Hindlimb muscle (tissue), 1 donor: ENCODE data around the gene PARP1. TPM values are rescaled to one million over a fixed set of nuclear protein-coding genes. Genes with fewer than 3 reads are reported as not detected.

Source experiments
- DNase-seq: peaks from one replicate; pipeline ENCODE4 v3.0.0-alpha.2; 2013
- polyA plus RNA-seq: library from polyadenylated mRNA; unstranded; fragments of 120-200 nt; gene quantifications from one replicate; pipeline ENCODE4 v1.2.1, GENCODE V29; 2013; ENCODE audit not compliant: insufficient read length

Gene PARP1
- polyA plus RNA-seq, 1 donor: 100 TPM

DNA sequence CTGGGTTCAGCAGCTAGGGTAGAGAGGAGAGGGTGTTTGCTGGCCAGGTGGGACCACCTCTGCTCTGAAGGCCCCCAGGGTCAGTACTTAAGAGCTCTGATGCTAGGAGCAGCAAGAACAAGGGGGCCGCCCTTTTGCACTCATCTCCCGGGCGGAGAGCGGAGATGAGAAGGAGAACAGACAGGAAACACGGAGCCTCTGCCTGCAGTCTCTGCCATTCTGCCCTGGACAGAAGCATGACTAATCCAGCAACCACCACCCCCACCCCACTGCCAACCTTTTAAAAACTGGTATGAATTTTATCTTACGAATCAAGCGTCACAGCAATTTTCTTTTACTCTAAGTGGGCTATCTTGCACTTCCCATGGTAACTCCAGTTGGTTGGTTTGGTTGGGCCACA is 34.5 kb downstream of the PARP1 start:
- no peak for DNase-seq

DNA sequence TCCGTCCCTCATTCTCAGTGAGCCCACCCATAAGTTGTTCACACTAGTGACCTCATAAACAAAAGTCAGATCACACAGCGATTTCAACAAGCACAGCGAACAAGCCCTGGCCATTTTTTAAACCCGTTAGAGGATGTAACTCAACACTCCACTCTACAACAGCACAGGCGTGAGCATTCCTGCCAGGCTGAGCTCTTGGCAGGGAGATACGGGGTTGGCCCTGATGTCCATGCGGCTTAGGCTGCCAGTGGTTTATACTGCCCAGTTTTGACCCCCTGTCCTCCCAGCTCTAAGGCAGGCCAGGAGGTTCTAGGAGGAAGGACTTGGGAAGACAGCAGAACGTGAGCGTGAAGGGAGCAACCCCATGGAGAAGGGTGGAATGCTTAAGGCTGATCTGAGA is 35.0 kb downstream of the PARP1 start:
- DNase-seq: no peak

DNA sequence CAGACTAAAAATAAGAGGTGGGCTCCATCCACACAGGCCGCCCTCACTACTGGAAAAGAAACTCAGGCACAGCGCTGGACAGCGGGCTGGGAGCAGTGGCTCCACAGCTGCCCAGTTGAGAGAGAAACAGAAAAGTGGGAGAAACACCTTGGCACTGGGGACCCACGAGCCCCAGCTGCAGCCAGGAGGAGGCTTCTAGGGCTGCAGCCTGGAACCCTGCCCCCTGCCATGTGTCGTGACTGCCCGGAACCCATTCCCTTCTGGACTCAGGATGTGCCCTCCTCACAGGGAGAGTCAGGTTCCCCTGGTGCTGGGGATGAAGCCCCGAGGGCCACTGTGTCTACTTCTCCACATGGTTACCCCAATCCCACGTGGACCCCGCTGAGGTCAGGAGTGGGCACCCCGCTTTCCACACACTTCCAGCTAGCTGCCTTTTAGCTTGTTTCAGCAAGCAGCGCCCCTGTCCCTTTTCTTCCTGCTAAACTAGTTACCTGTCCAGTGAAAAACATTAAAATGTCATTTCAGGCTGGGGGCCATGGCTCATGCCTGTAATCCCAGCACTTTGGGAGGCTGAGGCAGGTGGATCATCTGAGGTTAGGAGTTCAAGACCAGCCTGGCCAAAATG is 35.9 kb downstream of the PARP1 start:
- DNase-seq: no peak

DNA sequence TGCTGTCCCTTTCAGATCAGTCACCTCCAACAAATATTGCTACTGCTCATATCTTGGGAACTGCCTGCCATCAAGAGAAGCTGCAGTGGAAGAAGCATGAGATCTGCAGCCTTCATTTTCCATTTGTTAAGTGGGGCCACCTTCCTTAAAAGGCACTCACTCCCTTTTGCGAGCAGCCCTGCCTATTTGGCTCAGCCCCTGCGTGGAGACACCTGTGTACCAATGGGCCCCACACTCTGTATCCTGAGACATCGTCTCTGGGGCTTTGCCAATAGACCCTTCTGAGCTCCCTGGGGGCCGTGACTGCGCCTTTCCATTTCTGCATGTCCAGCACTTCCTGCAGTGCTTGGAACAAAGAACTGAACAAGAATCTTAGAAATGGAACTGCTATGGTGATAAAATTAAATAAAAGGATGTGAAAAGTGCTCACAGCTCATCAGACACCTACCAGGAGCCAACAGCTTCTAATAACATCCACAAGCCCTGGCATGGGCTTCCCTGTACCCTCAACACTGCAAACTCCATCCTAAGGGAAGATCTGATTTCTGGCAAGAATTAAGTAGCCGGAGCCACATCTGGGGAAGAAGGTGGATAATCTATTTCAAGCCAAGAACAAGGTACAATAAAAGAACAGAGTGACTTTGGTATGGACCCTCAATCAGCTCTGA is 36.7 kb downstream of the PARP1 start:
- DNase-seq: no peak

DNA sequence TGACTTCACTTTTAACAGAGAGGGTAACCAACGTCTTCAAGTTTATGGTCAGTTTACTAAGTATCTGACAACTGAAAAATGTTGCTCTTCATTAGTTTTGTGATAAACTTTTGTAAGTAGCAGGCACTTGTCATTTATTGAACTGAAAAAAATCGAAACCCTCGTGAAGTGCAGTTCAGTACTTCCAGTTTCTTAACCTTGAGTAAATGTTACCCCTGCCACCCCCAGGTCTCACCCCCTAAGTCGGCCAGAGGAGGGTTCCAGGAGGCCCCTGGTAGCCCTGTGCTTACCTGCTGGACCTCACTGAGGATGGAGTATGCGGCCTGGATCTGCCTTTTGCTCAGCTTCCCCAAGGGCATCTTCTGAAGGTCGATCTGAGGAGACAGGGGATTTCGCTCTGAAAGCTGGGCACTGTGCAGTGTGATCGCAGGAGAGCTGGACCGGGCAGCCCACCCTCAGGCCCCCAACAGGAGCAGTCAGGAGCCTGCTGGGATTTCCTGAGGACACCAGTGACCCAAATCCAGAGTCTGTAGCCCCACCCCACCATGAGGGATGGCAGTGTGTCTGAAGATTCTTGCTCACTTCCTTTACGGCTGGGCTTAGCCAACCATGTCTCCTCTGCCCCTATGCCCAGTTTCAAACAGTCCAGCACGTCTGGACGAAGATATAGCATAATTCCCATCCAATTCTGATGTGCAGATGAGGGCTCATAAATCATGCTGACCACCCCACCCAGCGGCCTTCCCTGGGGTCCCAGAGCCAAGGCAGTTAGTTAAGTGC is 37.6 kb downstream of the PARP1 start:
- DNase-seq: no peak

DNA sequence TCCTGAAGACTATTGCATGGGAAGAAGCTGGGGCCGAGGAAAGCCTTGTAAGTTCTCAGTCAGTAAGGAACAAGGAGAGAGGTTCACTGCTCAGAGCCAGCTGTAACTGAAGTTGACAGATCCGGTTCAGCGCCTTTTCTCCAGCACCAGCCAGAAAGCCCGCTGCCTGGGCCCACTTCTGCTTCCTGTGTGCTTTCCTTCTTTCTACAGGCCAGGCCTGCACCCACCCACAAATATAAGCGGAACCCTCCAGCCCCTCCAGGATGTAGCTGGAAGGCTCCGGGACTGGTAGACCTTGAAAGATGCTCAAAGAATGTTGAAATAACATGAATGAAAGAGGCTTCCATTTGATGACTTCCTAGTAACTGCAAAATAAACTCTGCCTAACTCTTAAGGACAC is 38.8 kb downstream of the PARP1 start:
- DNase-seq: no peak

DNA sequence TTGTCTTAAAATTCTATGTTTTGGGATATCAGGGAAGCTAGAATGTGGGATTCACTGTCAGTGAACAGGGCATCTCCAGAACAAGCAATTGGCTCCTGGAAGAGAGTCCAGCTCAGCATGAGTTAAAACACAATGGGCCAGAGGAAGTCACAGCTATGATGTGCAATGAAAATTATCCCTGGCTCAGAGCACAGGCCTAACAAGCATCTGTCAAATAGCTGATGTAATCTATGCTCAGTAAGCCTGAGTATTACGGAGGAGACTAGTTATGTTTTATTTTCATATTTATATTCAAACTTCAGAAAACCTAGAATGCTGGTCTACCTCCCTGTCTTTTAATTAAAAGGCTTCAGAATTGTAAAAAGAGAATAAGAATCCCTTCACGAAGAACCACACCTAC is 41.6 kb downstream of the PARP1 start:
- no peak for DNase-seq

DNA sequence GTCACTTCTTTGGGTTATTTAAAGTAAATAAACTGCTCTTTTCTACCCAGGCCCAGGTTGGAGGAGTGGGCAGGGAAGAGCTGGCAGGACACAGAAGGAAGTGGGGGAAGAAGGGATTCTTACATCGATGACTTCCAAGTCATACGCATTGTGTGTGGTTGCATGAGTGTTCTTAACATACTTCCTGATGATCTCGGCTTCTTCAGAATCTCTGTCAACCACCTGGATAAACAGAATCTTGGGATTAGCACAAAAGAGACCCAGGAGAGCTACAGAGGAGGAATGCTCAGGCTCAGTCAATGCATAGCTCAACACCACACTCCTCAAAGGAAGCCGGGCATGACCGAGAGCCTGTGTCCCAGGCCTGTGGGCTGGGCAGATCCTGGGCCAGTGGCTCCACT is 42.1 kb downstream of the PARP1 start:
- no peak for DNase-seq

DNA sequence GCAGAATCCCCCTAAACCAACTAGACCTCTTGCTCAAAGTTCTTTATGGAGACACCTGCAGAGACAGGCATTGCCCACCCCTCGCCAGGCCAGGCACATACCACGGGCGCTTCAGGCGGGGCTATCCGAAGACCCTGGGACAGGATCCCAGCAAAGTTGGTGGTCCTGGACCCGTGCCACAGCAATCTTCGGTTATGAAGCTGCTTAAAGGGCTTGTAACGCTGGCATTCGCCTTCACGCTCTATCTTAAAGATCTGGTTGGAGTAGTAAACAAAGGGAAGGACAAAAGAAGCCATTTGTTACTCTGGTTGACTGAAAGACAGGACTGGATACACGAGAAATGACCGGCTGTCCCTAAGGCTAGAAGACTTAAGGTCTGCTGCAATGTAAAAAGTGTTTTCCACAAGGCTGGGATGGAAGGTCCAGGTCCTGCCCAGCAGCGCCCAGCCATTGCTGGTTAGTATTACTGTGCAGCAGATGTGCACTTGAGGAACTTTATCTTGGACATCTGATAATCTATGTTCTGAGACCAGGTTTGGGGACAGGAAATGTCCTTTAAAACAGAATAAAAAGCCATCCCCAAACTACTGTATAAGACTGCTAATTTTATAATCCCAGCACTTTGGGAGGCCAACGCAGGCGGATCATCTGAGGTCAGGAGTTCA is 42.9 kb downstream of the PARP1 start:
- no peak for DNase-seq

DNA sequence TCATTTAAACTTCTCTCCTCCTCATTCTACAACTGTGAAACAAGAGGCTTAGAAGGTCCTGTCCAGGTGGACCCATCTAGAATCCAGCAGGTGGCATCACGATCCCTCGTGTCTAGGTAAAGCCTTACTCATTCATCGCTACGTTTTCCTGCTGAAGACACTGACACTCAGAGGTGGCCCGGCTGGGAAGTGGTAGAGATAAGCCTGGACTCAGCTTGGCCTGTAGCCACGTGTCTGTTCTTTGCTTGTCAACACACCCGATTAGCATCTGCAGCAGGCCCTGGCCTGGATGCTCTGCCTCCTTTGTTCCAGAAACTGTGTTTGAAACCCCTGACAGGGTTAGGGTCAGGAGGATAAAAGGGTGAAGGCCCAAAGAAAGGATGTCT is 43.4 kb downstream of the PARP1 start:
- no peak for DNase-seq

DNA sequence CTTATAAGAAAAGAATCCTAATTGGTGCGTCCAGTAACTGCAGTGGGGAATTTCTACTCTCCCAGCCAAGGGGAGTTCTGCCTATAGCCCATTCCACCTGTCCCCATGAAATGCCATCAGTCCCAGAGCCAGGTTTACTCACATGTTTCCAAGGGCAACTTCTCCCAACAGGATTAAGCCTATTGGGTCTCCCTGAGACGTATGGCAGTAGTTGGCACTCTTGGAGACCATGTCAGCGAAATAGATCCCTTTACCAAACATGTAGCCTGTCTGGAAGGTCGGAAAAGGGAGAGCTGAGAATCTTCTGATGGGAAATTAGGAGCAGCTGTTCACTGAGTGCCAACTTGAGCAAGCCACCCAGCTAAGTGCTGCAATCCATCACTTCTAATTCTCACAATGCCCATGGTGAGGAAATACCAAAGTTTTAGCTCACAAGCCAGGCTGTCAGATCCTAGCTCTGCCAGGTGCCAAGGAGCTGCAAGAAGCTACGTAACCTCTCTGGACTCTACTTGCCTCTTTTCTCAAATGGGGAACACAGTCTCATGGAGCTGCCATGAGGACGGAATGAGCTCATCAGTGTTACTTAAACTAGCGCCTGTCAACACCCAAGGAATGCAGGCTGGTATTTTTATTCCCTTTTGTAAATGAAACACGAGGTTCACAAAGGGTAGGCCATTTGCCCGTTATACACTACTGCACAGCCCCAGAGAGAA is 43.9 kb downstream of the PARP1 start:
- DNase-seq: no peak

DNA sequence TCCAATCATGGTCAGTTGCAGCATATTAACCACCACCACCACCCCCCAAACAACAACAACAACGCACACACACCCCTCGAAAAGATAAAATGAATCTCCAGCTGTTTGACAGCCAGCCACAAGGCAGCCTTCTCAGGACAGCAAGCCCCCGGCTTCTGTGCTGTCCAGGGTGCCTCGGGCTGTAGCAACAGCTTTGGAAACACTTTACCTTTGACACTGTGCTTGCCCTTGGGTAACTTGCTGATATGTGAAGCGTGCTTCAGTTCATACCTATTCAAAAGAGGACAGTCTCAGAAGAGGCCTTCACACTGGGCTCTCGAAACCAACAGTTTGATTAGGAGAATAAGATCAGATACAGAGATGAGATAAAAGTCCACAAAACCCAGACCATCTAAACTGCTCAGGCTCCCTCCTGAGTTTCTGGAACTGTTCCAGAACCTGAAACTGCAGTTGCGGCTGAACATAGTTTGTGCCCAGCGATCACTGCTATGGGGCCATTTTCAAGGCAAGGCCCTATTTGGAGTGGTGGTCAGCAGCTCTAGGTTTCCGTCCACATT is 44.9 kb downstream of the PARP1 start:
- no peak for DNase-seq

DNA sequence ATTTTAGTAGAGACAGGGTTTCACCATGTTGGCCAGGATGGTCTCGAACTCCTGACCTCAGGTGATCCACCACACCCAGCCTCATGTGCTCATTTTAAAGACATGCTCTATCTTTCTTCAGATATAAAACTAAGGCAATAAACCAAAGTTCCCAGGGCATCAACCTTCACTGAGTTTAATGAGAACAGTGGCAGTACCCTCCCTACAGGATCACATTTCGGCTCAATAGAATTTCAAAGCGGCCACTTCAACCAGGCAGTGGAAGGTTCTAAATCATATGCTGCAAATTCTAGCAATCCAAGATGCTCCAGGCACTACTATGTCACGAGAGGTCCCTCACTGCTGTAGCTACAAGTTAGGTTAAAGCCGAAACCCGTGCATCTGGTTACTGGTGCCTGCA is 45.5 kb downstream of the PARP1 start:
- no peak for DNase-seq

DNA sequence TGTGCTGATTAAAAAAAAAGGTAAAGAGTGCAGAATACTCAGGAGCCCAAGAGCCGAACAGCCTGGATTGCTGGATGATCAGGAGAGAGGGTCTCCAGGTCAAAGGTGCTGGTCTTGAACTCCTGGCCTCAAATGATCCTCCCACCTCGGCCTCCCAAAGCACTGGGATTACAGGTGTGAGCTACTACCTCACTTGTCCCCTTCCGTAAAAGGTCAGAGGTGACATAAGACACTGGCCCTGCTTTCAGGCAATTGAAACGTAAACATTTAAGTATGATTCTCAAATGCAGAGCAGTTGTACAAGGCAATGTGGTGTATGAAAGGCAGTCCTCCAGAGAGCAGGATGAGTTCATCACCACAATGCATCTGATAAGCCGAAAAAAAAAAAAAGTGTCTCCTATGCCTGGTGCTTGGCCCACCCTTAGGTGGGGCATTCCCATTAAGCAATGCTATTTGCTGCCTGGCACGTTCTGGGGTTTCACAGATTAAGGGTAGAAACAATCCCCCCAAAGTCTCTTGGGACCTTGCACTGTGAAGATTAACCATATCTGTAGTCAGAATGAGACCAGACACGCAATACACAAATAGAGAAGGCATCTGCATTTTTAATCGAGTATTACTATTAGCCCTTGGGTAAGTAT is 47.7 kb downstream of the PARP1 start:
- DNase-seq: no peak

DNA sequence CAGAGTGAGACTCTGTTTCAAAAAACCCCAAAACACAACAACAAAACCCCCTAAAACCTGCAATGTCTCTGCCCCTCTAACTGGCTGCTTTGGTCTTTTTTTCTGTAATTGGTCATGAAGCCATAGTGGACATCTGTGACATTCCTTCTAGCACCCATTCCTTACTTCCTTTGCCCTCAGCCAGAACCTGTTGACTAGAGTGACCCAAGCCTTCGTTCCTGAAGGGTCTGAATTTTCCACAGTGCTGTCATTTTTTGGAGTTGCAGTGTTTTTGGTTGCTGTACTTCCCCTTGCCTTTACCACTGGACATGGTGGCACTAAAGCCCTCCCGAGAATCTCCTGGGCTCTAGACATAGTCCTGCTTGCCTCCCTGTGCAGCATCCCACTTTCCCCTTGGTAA is 50.5 kb downstream of the PARP1 start:
- DNase-seq: no peak

DNA sequence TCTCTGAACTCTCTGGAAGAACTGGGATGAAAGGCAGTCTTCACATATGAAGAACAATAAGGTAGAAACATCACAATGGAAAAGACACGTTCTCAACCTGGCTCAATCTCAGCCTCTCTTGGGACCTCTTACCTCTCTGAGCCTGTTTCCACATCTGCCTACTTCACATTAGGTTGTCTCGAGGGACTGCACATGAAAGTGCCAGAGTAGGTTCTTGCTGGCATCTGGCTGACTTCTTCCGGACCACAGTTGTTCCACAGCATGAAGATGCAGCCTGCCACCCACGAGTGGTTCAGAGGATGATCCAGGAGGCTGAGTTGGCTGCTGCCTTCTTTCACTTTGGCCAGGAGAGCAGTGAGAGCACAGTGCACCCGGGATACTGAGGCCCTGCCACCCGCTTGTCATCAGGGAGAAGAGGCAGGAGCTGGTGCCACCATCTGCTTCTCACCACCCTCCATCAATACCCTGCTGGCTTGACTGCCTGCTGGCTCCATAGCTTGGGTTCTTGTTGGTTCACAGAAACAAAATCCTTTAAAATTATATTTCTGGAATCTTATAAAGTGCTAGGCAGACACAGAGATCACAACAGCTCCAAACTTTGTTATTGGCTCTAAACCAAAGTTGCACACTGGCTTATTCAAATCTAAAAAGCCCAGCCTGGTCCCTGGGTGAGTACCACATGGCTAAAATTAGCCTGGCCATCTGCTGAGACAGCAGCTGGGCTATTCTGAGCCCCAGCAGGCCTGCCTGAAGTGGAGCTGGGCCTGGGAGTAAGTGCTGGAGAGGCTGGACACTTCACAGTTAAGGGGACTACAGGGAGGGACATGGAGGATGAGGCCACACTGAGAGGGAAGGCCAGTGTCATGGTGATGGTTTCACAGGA is 52.0 kb downstream of the PARP1 start:
- DNase-seq: peak; percentile 50

DNA sequence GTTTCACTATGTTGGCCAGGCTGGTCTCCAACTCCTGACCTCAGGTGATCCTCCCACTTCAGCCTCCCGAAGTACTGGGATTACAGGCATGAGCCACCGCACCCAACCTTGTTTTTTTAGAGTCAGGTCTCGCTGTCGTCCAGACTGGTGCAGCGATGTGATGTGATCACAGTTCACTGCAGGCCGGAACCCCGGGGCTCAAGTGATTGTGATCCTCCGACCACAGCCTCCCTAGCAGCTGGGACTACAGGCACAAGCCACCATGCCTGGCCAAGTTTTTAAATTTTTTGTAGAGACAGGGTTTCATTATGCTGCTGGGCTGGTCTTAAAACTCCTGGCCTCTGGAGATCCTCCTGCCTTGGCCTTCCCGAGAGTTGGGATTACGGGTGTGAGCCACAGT is 52.9 kb downstream of the PARP1 start:
- DNase-seq: no peak

DNA sequence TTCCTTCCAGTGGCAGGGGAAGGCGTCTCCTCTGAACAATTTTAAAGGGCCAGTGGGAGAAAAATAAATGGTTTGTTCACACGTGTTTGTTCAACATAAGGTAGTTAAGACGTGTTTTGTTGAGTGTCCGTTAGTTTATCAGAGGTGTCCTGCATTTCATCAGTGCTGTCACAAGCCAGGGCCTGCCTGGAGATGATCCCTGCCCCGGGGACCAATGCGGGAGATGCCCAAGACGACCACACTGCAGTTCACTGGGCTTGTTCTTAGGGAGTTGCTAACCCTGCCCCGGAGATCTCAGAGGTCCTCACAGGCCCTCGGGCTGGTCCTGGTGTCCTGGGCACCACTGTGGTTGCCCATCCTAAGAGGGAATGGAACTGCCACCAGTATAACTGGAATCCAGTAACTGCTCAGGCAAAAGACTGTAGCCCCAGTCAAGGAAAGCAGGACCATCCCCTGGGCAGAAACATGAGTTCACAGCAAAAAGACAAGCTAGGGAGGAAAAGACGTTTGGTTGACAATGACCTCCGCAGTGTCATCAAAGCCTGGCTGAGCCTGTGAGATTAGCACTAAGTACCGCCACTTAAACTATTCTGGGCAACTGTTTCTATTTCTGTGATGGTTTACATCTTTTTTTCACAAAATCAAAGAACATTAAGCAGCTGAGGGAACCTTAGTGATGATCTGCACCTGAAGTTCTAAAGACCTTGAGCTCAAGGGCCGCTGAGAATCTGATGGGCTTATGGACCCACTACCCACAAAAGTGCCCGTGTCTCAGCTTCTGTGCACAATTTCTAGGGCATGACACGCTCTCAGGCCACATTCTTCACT is 54.0 kb downstream of the PARP1 start:
- no peak for DNase-seq

DNA sequence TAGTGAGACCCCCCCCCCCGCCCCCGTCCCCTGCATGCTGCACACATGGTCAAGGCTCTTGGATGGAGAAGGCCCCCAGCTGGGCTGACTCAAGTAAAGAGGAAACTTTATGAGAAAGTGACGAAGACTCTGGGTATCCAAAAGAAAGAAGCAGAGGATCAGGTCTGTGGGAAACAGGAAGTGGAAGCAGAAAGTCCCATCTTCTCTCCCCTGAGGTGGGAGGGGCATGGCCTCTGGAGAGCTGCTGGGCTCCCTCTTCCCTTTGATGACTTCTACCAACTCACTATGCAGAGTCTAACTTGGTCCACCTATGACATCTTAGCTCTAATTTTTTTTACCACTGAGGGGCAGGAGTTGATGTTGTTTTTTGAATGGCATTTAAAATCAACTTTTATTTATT is 56.2 kb downstream of the PARP1 start:
- no peak for DNase-seq

DNA sequence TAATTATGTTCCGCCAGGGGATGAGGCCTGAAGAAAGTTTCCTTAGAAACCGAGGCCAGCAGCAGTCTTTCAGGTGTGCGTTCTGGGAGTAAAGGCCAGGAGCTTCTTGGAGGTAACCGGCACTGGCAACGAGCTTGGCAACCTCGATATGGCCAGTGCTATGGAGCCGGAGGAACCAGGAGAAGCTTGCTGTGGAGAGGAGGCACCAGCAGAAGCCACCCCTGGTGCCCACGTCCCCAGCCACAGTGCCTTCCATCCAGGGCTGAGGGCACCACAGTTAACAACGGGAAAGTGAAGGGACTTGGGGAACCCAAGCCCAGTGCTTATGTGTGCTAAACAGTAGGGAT is 57.4 kb downstream of the PARP1 start:
- no peak for DNase-seq
